ENCODE data around the gene HEXB.
"Not testable (repeated sequence)": the region's sequence is repeated elsewhere in the genome, so short reads cannot be mapped to it uniquely, and the experiment has no call there.

The HEXB gene

GRCh38 chr5:74660140-74660539, 24.9 kb upstream of the HEXB start:
- no peak for DNase-seq

- DNase-seq = no peak
Measured at GRCh38 chr5:74660873-74661272, 24.2 kb upstream of the HEXB start.

- no peak for DNase-seq
Measured at GRCh38 chr5:74664551-74664950, 20.5 kb upstream of the HEXB start.

GRCh38 chr5:74665273-74665672, 19.8 kb upstream of the HEXB start:
- no peak for DNase-seq

- DNase-seq = no peak
Measured at GRCh38 chr5:74665816-74666215, 19.2 kb upstream of the HEXB start.

- no peak for DNase-seq
Measured at GRCh38 chr5:74667396-74667795, 17.6 kb upstream of the HEXB start.

GRCh38 chr5:74669821-74670220, 15.2 kb upstream of the HEXB start:
- DNase-seq = no peak

- DNase-seq = no peak
Measured at GRCh38 chr5:74670396-74671038, 14.5 kb upstream of the HEXB start.

GRCh38 chr5:74672215-74672877, 12.7 kb upstream of the HEXB start:
- DNase-seq = no peak

- no peak for DNase-seq
Measured at GRCh38 chr5:74673011-74673790, 11.8 kb upstream of the HEXB start.

- not testable (repeated sequence) for DNase-seq
Measured at GRCh38 chr5:74676466-74676865, 8.6 kb upstream of the HEXB start.

GRCh38 chr5:74678123-74678522, 6.9 kb upstream of the HEXB start:
- not testable (repeated sequence) for DNase-seq

- not testable (repeated sequence) for DNase-seq
Measured at GRCh38 chr5:74679300-74679699, 5.7 kb upstream of the HEXB start.

- no peak for DNase-seq
Measured at GRCh38 chr5:74679966-74680365, 5.1 kb upstream of the HEXB start.

GRCh38 chr5:74685979-74686631, 1.1 kb downstream of the HEXB start:
- no peak for DNase-seq

- DNase-seq = no peak
Measured at GRCh38 chr5:74686962-74687751, 2.1 kb downstream of the HEXB start.

- no peak for DNase-seq
Measured at GRCh38 chr5:74693191-74693590, 8.2 kb downstream of the HEXB start.

- DNase-seq = no peak
Measured at GRCh38 chr5:74717596-74717995, 32.6 kb downstream of the HEXB start.

GRCh38 chr5:74722271-74722670, 37.2 kb downstream of the HEXB start:
- DNase-seq = no peak

GRCh38 chr5:74725331-74725730, 40.3 kb downstream of the HEXB start:
- DNase-seq = no peak

GRCh38 chr5:74736759-74737158, 51.7 kb downstream of the HEXB start:
- DNase-seq = no peak

- DNase-seq = no peak
Measured at GRCh38 chr5:74738406-74738805, 53.4 kb downstream of the HEXB start.

- not testable (repeated sequence) for DNase-seq
Measured at GRCh38 chr5:74748742-74749141, 63.7 kb downstream of the HEXB start.

Measured in NCI-H2107 (cell line).